ENCODE measurements around the gene CCDC81.

The CCDC81 gene

GRCh38 chr11:86446163-86446923, 71.7 kb downstream of the CCDC81 start:
- no peak for TF ChIP-seq CTCF (IDR thresholded peaks at IDR 0.05; ENCODE audit: low read depth, low read length)
- H3K4me1 ChIP-seq: no peaks in the 10 kb centered on the region
- H3K9me3 ChIP-seq: no peaks in the 10 kb centered on the region
- H3K27me3 ChIP-seq: no peaks in the 10 kb centered on the region
- H3K4me3 ChIP-seq (ENCODE audit: low read depth, low read length): no peak overlapping the region
- DNase-seq: no peak
- no peaks in the 10 kb centered on the region for H3K36me3 ChIP-seq

- H3K4me1 ChIP-seq: no peaks in the 10 kb centered on the region
- no peaks in the 10 kb centered on the region for H3K9me3 ChIP-seq
- no peak for DNase-seq
- H3K36me3 ChIP-seq: no peaks in the 10 kb centered on the region
- no peak for TF ChIP-seq CTCF (IDR thresholded peaks at IDR 0.05; ENCODE audit: low read depth, low read length)
- H3K27me3 ChIP-seq: no peaks in the 10 kb centered on the region
- no peak overlapping the region for H3K4me3 ChIP-seq (ENCODE audit: low read depth, low read length)
Measured at GRCh38 chr11:86446924-86447285, 72.2 kb downstream of the CCDC81 start.

- H3K36me3 ChIP-seq: no peaks in the 10 kb centered on the region
- no peak for DNase-seq
- H3K27me3 ChIP-seq: no peaks in the 10 kb centered on the region
- no peaks in the 10 kb centered on the region for H3K4me1 ChIP-seq
- no peak for TF ChIP-seq CTCF (IDR thresholded peaks at IDR 0.05; ENCODE audit: low read depth, low read length)
- H3K4me3 ChIP-seq (ENCODE audit: low read depth, low read length): no peak overlapping the region
- no peaks in the 10 kb centered on the region for H3K9me3 ChIP-seq
Measured at GRCh38 chr11:86447763-86448480, 73.2 kb downstream of the CCDC81 start.

GRCh38 chr11:86449993-86450629, 75.4 kb downstream of the CCDC81 start:
- DNase-seq: no peak
- TF ChIP-seq CTCF (IDR thresholded peaks at IDR 0.05; ENCODE audit: low read depth, low read length): no peak
- Histone ChIP-seq H3K27me3 (no peaks in the 10 kb centered on the region), H3K9me3 (no peaks in the 10 kb centered on the region), H3K4me3 (ENCODE audit: low read depth, low read length) (no peak overlapping the region), H3K4me1 (no peaks in the 10 kb centered on the region), H3K36me3 (no peaks in the 10 kb centered on the region)

- H3K36me3 ChIP-seq: no peaks in the 10 kb centered on the region
- H3K9me3 ChIP-seq: no peaks in the 10 kb centered on the region
- no peak for DNase-seq
- H3K4me1 ChIP-seq: no peaks in the 10 kb centered on the region
- H3K27me3 ChIP-seq: no peaks in the 10 kb centered on the region
- TF ChIP-seq CTCF (IDR thresholded peaks at IDR 0.05; ENCODE audit: low read depth, low read length): peak; percentile 27; the same call in 1 of the 2 replicates
- H3K4me3 ChIP-seq (ENCODE audit: low read depth, low read length): no peak overlapping the region
Measured at GRCh38 chr11:86453290-86454030, 78.8 kb downstream of the CCDC81 start.
